ENCODE data around the gene FGD4.

FGD4 gene

GRCh38 chr12:32609966-32610365 lies 210.6 kb downstream of the FGD4 start:
- Histone ChIP-seq H3K9ac (no peak overlapping the region), H3K4me3 (IDR thresholded peaks at IDR 0.05; ENCODE audit: insufficient read depth, low read depth, low read length) (no peak overlapping the region), H3K36me3 (ENCODE audit: insufficient read depth) (no peaks in the 10 kb centered on the region; the same call in 1 of the 2 replicates), H3K4me1 (ENCODE audit: low read depth, poor library complexity, severe bottlenecking) (no peaks in the 10 kb centered on the region), H2AFZ (ENCODE audit: low read depth) (no peak overlapping the region), H4K20me1 (ENCODE audit: insufficient read depth) (no peaks in the 10 kb centered on the region; the same call in 1 of the 2 replicates), H3K4me2 (no peak overlapping the region), H3K27me3 (ENCODE audit: insufficient read depth, low read depth) (no peaks in the 10 kb centered on the region), H3K27ac (no peak overlapping the region), H3K79me2 (ENCODE audit: insufficient read depth, low read depth) (no peaks in the 10 kb centered on the region)
- no peak for TF ChIP-seq CTCF (conservative IDR thresholded peaks at IDR 0.05; ENCODE audit: low read depth, low read length)

GRCh38 chr12:32611986-32612385 lies 212.6 kb downstream of the FGD4 start:
- Histone ChIP-seq H3K27ac (no peak overlapping the region), H4K20me1 (ENCODE audit: insufficient read depth) (no peaks in the 10 kb centered on the region; the same call in 1 of the 2 replicates), H3K4me1 (ENCODE audit: low read depth, poor library complexity, severe bottlenecking) (no peaks in the 10 kb centered on the region), H3K4me3 (IDR thresholded peaks at IDR 0.05; ENCODE audit: insufficient read depth, low read depth, low read length) (no peak overlapping the region), H3K9ac (no peak overlapping the region), H3K79me2 (ENCODE audit: insufficient read depth, low read depth) (no peaks in the 10 kb centered on the region), H2AFZ (ENCODE audit: low read depth) (no peak overlapping the region), H3K36me3 (ENCODE audit: insufficient read depth) (no peaks in the 10 kb centered on the region; the same call in 1 of the 2 replicates), H3K4me2 (no peak overlapping the region), H3K27me3 (ENCODE audit: insufficient read depth, low read depth) (no peaks in the 10 kb centered on the region)
- no peak for TF ChIP-seq CTCF (conservative IDR thresholded peaks at IDR 0.05; ENCODE audit: low read depth, low read length)

DNA sequence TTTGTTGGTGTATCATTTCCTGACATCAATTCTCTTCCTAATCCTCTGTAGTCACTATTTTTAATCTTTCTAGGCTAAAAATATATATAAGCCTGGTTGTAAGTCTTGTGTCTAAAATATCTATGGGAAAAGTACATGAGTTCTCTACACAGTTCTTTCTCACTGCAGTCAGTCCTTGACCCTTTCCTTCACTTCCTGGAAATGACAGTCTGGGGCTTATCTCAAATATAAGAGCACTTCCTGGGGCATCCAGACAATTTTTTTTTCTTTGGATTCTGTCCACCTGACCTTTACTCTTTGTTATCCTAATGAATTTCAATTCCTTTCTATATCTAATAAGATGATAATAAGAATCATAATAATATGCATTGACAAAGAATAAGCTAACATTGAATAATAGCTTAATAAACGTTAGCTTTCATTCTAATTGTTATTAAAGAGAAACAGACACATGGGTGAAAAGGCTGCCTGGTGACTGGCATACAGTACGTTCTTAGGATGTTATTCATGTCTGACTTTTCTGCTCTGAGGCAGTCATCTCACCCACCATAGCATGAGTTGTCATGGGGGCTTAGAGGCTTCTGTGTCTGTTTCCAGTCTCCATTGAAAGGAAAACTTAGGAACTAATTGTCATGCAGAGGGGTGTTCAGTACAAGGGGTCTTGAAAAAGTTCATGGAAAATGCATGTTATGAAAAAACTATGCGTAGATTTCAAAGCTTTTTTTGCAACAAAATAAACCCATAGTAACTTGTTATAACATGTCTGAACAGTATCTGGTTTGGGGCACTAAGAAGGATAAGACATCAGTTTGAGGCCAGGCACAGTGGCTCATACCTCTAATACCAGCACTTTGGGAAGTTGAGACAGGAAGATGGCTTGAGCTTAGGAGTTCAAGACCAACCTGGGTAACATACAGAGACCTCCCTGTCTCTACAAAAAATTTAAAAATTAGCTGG lies 213.6 kb downstream of the FGD4 start:
- Histone ChIP-seq H2AFZ (ENCODE audit: low read depth) (no peak overlapping the region), H3K79me2 (ENCODE audit: insufficient read depth, low read depth) (no peaks in the 10 kb centered on the region), H3K4me1 (ENCODE audit: low read depth, poor library complexity, severe bottlenecking) (no peaks in the 10 kb centered on the region), H4K20me1 (ENCODE audit: insufficient read depth) (no peaks in the 10 kb centered on the region; the same call in 1 of the 2 replicates), H3K4me2 (no peak overlapping the region), H3K27me3 (ENCODE audit: insufficient read depth, low read depth) (no peaks in the 10 kb centered on the region), H3K27ac (no peak overlapping the region), H3K36me3 (ENCODE audit: insufficient read depth) (no peaks in the 10 kb centered on the region; the same call in 1 of the 2 replicates), H3K4me3 (IDR thresholded peaks at IDR 0.05; ENCODE audit: insufficient read depth, low read depth, low read length) (no peak overlapping the region), H3K9ac (no peak overlapping the region)
- no peak for TF ChIP-seq CTCF (conservative IDR thresholded peaks at IDR 0.05; ENCODE audit: low read depth, low read length)

DNA sequence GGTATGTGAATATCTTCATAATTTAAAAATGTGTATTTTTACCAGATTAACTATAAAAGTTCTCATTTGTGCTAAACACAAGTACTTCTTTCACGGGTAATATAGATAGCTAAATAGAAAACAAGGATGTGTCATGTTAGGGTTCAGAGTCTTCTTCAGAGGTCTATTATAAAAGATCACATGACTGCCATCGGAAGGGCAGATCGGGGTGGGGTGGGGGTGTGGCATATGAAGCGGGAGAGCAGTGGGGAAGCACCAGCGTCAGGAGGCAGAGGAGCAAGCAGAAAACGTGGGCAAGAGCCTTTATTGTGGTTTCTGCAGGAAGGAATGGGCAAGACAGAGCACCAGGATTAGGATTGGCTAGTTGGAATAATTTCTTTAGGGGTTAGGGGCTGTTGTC lies 216.1 kb downstream of the FGD4 start:
- Histone ChIP-seq H3K27ac (no peak overlapping the region), H3K79me2 (ENCODE audit: insufficient read depth, low read depth) (no peaks in the 10 kb centered on the region), H2AFZ (ENCODE audit: low read depth) (no peak overlapping the region), H3K4me1 (ENCODE audit: low read depth, poor library complexity, severe bottlenecking) (no peaks in the 10 kb centered on the region), H3K36me3 (ENCODE audit: insufficient read depth) (no peaks in the 10 kb centered on the region; the same call in 1 of the 2 replicates), H3K27me3 (ENCODE audit: insufficient read depth, low read depth) (no peaks in the 10 kb centered on the region), H3K4me3 (IDR thresholded peaks at IDR 0.05; ENCODE audit: insufficient read depth, low read depth, low read length) (no peak overlapping the region), H4K20me1 (ENCODE audit: insufficient read depth) (no peaks in the 10 kb centered on the region), H3K4me2 (no peak overlapping the region), H3K9ac (no peak overlapping the region)
- TF ChIP-seq CTCF (conservative IDR thresholded peaks at IDR 0.05; ENCODE audit: low read depth, low read length), result no peak
